Stimulated activated CD8-positive, alpha-beta memory T cell treated with anti-CD3 and anti-CD28 coated beads, Interleukin-7, amount 100 ng/mL, for 48 hours (primary cell): ENCODE measurements around the gene RERE.
"Not testable (repeated sequence)": the region's sequence is repeated elsewhere in the genome, so short reads cannot be mapped to it uniquely, and the experiment has no call there.

Experiments
- DNase-seq, 2 donors: peaks; one replicate each; pipeline ENCODE4 v3.0.0-alpha.2; 2020; ENCODE audit warnings: low read depth in 1 of 2; ENCODE audit errors: extremely low read depth in 1 of 2

Gene RERE

DNA sequence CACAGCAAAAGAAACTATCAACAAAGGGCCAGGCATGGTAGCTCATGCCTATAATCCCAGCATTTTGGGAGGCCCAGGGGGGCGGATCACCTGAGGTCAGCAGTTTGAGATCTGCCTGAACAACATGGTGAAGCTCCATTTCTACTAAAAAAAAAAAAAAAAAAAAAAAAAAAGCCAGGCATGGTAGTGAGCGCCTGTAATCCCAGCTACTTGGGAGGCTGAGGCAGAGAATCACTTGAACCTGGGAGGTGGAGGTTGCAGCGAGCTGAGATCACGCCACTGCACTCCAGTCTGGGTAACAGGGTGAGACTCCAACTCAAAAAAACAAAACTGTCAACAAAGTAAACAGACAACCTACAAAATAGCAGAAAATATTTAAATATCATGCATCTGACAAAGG, 122.0 kb downstream of the RERE start:
- not testable (repeated sequence) for DNase-seq

- no peak for DNase-seq
These were observed 124.3 kb downstream of the RERE start for GRCh38 chr1:8693107-8693506.

DNA sequence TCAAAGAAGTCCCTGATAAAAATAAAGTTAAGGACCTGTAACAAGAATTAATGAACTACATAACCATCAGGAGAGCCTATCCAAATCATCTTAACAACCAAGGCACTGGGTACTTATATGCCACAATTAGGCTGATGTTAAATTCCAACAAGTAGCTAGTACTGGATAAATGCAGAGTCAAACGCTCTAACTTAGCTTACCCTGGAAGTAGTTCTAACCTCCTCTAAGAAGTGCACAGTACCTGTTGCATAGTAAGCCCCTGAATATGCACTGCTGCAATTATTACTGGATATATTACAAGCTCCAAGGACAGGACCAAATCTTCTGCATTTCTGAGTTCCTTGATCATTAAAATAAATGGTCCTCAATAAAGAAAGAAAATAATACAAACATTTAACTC, 125.8 kb downstream of the RERE start:
- no peak for DNase-seq

- no peak for DNase-seq
These were observed 127.3 kb downstream of the RERE start for GRCh38 chr1:8690253-8690525.

DNA sequence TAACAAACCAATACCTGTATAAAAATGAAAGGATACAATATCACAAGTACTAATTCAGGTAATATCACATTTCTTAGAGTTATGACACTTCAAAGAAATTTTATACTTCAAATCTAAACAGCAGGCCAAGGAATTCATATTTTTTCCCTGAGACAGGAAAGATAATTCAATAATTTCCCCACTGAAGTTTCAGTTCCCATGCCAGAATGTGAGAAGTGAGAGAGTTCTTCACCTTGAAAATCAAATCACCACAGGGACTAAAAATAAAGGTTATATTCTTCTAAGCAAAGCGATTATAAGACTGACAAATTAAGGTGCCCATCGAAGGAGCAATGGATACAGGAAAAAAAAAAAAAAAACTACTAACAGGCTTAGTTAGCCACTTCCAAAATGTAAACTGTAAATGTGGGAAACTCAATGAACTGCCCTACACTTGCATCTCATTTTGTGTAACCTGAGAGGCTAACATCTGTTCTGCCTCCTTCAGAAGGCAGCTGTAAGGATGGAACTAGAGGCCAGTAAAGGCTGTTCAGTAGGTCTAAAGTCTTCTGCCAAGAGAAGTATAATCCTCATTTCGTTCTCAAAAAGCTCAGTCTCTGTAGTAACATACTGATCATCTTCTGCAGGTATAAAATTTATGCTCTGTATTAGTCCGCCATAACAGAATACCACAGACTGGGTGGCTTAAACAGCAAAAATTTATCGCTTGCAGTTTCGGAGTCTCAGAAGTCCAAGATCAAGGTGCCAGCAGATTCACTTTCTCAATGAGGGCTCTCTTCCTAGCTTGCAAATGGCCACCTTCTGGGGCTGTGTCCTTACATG, 127.8 kb downstream of the RERE start:
- no peak for DNase-seq

DNA sequence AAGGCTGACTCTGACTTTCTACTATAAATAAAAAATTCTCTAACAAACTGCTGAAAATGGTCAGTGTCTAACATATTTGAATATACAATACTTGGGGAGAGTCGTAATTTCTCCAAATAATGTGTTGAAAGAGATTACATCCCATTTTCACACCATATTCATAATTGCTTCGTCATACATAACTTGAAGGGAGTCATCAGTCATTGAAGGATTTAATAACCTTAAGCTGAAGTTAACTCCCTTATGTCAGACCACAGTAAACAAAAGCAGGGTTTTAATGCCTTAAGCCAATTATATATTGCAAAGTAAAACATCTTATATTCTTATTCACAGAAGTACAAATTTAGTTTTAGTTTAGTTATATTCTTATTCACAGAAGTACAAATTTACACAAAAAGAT, 129.9 kb downstream of the RERE start:
- no peak for DNase-seq

DNA sequence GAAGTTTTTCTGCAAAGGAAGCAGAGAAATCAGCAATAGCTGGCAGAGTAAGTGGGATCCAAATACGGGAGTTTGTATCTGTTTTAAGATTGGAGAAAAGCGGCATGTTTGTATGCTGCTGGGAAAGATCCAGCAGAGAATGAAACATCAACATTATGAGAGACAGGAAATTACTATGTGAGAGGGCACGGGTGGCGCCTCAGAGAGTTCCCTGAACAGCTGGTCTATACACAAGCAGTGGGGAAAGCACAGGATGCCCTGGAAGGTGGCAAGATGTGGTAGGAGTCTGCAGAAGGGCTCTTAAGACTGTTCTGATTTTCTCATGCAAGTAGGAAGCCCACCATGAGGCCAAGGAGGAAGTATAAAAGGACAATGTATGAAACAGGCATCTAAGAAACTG, 130.4 kb downstream of the RERE start:
- DNase-seq = no peak

GRCh38 chr1:8685463-8685862, 132.0 kb downstream of the RERE start:
- no peak for DNase-seq

- no peak for DNase-seq
These were observed 132.8 kb downstream of the RERE start for GRCh38 chr1:8684590-8684989.

DNA sequence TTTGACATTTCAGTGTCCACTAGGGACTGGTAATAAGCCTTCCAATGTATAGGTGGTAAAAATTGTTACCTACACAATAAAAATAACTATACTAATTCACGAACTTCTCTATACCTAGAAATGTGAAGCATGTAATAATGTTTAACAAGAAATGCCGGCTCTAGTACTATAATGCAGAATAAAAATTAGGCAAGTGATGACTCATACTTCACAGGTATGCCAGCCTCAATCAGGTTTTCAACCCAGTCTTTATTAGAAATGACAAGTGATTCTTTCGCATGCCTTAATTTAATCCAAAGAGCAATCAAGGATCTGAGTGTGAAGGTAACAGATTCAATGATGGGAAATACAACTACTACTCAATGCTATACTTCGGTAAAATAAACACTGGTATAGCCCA, 134.9 kb downstream of the RERE start:
- no peak for DNase-seq

- no peak for DNase-seq
These were observed 135.5 kb downstream of the RERE start for GRCh38 chr1:8681911-8682310.

DNA sequence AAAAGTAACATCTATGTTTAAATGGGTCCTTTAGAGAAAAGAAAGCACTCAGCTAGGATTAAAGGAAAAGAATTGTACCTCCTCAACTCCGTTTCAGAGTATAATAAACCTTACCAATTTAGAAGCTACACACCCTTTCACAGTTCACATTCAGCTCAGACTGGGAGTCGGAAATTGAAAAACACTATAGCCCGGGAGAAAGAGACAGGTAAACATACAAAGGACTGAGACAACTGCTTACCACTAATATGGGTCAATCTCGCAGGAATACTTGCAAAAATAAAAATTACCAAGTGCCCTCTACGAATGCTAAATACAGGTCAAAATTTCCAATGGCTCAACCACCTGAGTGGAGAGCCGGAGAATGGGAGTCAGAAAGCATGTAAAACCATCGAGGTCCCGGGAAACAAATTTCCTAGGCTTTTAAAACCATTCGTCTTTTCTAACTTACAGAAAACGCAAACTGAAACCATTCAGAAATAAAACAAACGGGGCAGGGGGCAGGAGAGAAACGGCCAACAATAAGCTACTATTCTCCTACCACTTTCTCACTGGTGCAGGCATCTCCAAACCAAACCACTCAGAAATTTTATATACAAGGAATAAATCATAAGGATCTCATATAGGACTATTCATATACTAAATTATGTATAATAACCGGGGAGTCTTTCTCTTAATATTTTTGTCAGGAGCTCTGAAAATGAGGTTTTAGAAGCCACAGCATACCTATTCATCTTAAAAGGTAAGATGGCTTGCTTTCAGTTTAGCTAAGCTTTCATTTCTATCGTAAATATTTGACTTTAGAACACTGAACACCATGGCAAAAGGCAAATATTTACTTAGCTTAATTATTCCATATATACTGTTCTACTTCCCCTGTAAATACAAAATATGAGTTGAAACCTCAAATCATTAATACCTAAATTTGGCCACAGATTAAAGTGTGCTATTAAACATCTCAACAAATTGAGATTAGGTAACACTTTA, 136.5 kb downstream of the RERE start:
- no peak for DNase-seq

- no peak for DNase-seq
These were observed 137.3 kb downstream of the RERE start for GRCh38 chr1:8679929-8680663.

DNA sequence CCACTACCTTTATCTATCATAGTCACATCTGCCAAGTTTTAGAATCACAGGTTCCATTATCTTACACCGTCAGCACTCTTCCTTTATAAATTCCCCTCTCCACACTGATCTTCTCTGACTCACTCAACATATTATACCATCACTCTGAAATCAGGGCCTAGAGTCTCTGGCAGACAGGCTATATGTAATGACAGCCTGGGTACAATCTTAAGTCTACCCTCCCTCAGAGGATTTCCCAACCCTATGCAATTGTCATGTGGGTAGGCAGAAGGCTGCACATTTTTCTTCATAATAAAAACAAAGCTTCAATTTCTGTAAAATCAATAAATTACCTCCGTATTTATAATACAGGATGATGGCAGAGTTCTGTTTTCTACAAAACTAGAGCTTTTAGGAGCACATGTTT, 138.0 kb downstream of the RERE start:
- DNase-seq = no peak

DNA sequence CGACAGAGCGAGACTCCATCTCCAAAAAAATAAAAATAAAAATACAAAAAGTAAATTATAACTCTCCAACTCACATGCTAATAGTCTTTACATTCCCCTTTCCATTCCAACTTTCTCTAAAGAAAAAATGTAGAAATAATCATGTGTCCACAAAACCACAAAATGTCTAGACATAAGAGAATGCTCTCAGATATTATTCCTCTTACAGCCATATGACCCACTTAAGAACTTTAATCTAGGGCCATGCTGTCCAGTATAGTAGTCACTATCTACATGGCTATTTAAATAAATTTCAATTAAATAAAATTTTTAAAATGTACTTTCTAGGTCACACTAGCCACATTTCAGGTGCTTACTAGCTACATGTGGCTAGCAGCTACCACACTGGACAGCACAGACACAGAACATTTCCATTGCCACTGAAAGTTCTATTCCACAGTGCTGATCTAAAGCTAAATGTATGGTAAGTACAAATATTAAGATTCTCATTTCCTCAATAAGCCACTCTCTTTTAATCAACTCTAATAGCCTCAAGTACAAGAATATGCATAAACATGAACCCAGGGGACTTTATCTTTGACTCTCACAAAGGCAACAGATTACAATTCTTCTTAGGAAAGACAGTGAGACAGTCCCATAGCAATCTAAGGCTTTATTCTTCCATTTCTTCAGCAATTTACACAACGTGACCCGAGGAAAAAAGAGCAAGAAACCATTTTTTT, 138.6 kb downstream of the RERE start:
- no peak for DNase-seq

GRCh38 chr1:8677782-8678181, 139.7 kb downstream of the RERE start:
- no peak for DNase-seq

DNA sequence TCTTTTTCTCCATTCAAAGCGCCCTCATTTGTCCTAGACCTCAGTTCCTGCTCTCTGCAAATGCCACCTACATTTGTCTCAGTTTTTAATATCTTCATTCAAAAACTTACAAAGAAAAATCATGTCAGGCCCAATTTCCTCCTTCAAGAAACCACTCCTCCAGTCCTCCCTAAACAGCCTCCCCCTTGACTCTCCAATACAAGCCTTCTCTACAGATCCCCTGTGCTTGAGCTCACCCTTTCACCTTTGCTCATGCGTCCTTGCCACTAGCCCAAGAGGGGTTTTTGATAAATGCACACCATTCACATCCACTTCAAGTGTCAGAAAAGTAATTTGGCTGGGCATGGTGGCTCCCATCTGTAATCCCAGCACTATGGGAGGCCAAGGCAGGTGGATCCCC, 140.6 kb downstream of the RERE start:
- no peak for DNase-seq

GRCh38 chr1:8676072-8676471, 141.4 kb downstream of the RERE start:
- no peak for DNase-seq

- no peak for DNase-seq
These were observed 142.5 kb downstream of the RERE start for GRCh38 chr1:8674912-8675311.

- DNase-seq = no peak
These were observed 143.0 kb downstream of the RERE start for GRCh38 chr1:8674481-8674880.
